GM18907 (cell line): ENCODE measurements around the gene ZNF423.
A peak's percentile ranks its signal among the peaks of the same experiment; 100 is the strongest.

Experiments
- ATAC-seq: cut with Tn5 transposase; IDR thresholded peaks from one replicate; pipeline ENCODE4 v1.9.1; 2021; ENCODE audit warnings: mild to moderate bottlenecking, moderate library complexity; ENCODE audit not compliant: unreplicated experiment

ZNF423 gene

DNA sequence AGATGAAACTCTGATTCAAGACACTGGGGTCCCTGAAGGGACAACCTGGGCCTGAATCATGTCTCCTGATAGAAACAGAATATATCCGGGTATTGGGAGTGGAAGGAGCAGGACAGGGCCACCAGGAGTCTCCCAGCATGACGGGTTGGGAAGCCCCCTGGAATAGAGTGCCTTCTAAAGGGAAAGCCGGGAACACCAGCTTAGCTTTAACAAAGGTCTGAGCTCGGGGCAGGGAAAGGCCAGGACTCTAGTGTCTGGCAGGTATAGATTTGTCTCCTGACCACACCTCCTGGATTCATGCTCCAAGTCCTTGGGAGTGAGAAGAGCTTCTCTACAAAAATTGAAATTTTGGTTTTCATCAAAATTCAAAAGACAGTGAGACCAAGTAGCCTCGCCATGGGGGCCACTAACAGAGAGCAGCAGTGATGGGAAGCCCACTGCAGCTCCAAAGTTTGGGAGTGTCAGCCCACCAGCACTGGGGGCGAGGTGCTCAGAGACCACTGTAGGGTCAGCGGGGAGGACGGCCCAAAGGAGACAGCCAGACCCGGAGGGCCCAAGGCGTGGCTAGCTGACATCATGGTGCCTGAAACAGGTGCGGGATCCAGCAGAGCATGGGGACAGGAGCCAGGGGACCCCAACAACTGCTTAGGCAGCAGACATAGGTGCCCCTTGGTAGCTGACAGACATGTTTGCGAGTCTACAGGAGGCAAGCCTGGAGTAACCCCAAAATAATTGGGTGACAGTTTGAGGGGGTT is 401.3 kb downstream of the ZNF423 start:
- no peak for ATAC-seq

DNA sequence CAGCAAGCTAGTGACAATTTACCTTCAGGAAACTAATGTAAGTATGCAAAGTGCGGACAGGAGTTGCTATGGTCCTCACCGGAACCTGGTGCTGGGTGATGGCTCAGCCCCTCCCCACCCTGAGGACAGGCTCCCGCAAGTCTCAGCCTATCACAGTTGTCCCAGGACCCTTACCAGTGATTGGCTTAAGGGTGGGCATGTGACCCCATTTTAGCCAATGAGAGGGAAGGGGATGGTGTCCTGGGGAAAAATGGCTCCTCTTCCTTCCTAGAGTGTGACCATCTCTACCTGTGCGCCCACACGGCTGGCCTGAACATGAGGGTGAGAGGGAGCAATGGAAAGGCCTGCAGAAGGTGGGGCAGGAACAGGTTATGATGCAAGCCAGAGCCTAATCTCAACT is 401.9 kb downstream of the ZNF423 start:
- no peak for ATAC-seq

DNA sequence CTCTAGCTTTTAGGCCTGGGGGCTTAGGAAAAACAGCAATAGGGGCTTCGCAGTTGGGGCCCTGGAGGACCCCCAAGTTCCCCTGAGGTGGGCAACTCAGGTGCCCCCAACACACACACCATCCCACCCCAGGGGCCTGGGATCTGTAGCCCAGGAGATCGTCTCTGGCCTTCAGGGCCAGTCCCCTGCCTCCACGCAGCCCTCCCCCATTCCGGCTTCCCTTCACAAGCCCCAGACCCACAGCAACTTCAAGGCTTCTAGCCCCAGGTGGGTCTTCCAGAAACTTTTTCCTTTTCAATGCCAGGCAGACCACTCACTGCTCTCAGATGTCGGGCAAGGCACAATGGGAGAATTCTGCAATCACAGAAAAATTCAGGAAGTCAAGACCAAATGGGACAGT is 402.9 kb downstream of the ZNF423 start:
- ATAC-seq, result no peak

DNA sequence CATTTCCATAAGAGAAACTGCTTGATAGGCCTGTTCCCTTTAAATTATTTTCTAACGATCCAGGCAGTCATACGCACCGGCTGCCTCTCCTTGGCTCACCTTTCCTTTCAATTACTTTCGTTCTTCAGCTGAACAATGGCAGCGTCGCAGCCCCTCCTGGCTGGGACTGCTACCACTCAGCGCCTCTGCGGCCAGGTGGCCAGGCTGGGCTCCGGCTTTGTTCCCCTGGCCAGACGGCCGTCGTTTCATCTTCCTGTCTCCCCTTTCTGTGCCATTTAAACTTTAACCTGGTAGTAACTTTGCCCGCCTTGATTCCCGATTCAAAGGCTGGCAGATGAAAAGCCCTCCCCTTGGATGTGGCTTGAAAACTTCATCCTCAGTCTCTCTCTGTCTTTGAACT is 403.3 kb downstream of the ZNF423 start:
- ATAC-seq, result no peak

DNA sequence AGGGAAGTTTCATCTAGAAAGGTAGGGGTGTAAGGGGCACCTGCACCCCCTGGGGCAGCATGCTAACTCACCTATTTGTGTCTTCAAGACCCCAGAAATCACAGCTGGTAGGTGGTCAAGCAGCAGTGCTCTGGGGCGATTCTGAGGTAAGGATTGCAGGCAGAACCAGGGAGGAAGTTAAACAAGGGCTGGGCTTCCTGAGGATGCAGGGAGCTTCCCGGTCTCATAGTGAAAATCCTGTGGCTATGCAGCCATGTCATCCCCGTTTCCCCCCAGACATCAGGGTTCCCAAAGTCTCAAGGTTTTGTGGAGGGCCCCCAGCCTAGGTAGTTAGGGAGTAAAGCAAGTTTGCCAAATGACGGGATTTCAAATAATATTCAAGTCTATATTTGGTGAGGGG is 403.8 kb downstream of the ZNF423 start:
- ATAC-seq, result no peak

DNA sequence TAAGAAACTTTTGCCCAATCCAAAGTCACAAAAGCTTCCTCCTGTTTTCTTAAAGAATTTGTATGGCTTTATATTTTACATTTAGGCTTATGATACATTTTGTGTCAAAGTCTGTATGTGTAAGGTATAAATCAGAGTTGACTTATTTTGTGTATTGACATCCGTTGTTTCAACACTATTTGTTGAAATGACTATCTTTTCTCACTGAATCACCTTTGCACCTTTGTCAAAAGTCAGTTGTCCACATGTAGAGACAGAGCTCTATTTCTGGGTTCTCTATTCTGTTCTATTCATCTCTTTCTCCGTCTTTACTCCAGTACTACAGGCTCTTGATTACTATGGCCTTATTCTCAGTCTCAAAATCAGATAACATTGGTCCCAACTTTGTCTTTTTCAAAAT is 409.1 kb downstream of the ZNF423 start:
- no peak for ATAC-seq

DNA sequence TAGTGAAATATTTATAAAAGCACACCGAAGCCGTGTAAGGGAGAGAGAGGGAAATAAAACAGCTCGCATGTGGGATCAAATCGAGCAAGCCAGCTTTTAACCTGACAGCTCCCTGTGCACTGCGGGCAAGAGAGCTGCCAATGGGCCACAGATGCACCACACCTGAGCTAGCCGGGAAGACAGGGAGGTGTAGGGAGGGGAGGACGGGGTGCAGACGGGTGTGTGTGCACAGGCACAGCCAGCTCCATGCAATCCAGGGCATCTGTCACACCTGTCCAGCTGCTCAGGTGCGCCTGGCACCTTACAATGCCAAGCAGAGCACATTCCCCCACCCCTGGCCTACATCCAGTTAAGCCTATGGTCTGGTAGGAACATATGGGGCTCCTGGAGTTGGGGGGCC is 412.3 kb downstream of the ZNF423 start:
- ATAC-seq, result no peak

DNA sequence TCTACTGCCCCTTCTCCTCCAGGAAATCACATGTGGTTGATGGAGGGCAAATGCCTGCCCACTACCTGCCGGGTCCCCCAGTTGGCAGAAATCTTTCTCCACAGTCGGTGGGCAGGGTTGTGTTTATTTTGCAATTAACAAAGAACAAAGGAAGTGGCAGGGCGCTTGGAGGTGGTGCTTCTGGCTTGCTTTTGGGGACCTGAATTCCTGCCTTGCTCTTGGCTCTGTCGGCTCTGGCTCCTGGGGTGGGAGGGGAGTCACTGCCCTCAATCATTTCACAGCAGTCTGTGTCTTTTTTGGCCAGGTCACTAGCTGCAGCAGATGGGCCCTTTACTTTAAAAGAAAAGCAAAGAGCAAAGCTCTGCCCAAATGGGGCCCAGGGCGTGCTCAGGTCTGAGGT is 413.1 kb downstream of the ZNF423 start:
- ATAC-seq, result no peak

DNA sequence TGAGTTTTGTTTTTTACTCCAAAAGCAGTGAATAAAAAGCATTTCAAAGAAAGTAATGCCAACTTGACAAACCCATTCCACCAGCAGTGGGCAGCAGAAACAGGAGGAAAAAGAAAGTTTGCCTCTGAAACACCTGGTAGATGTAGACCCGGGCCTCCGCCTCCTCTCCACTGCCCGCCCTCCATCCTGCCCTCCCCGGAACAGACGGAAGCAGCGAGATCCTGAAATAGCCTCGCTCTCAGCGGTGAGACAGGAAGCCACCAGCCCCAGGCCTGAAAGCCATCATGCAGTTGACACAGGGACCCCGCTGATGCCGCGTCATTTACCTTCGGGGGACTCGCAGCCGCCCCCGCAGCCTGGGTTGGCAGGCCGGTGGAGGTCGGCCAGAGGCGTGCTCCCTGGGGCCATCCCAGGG is 414.5 kb downstream of the ZNF423 start:
- ATAC-seq, result peak; percentile 97

DNA sequence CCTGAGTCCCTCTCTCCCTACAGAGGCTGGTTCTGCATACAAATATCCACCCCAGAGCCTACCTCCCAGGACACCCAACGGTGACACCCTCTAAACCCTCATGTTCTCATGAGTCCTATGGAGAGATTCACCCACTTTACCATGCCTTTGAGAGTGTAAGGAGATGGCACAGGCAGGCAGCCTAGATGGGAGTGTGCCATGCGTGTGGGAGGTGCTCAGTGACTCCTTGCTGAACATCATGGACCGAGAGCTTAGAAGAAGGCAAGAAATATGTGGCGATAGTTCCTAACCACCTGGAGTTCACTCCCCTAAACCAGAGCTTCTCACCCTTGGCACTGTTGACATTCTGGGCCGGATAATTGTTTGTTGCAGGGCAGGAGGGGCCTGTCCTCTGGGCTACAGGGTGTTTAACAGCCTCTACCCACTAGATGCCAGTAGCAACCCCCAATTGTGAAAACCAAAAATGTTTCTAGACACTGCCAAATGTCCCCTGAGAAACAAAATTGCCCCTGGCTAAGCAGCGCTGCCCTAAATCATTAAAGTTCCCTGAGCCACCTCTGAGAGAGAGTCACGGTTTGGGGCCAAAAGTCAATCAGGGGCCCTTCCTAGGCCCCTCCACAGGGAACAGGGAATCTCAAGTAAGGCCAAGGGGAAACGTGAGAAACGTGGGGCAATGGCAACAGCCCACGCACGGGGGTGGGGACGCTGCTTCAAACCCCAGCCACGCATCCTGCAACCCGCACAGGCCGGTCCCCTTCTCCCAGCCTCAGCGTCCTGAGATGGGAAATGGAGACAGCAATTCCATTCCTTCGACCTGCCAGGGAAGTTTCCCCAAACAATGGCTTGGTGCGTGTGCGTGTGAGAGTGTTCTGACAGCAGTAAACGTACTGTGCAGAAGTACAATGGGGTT is 415.5 kb downstream of the ZNF423 start:
- no peak for ATAC-seq

DNA sequence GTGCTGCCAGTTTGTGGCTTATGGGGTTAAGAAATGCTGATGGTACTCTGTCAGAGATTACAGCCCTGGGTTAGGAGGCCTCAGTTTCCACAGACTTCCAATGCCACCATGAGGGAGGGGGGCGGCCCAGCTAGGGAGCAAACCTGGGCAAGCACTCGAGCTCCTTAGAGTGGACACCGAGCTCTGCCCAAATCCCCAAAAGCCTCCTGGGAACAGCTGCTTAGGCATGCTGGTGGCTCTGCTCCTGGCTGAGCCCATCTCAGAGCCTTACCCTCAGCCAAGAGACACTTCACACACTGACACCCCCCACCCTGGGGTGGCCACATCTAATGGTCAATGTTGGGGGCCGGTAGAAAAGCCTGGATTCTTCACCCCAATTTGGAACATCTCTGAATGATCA is 416.2 kb downstream of the ZNF423 start:
- no peak for ATAC-seq

DNA sequence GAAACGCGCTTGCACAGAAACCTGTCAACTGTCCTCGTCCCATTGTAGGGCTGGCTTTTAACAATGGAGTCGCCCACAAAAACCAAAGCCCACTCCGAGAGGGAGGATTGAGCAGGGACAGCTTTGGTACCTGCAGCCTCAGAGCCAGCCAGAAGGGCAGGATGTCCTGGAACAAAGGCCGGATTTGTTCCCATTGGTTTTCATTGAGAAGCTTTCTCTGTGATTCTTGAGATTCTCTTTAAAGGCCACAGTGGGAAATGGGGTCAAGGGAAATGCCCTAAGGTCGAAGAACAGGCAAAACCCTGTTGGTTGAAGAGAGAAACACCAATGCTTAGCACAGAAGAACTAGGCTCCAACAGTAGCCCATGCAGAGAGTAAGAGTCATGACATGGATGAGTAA is 416.9 kb downstream of the ZNF423 start:
- no peak for ATAC-seq
